HUES48 (cell line): ENCODE data around the gene GTF2IRD2.
"Not testable (repeated sequence)": the region's sequence is repeated elsewhere in the genome, so short reads cannot be mapped to it uniquely, and the experiment has no call there.

Experiments
- H3K27ac ChIP-seq: one replicate; pipeline ENCODE4 v1.7.0; 2013; ENCODE audit warnings: low read depth, low read length, inconsistent platforms
- H3K27me3 ChIP-seq: 2 replicates; pipeline ENCODE4 v1.6.1; 2013; ENCODE audit warnings: mild to moderate bottlenecking, low read length; ENCODE audit not compliant: control insufficient read depth, insufficient read depth
- H3K36me3 ChIP-seq: 2 replicates; pipeline ENCODE4 v1.6.1; 2013; ENCODE audit warnings: low read length; ENCODE audit not compliant: control insufficient read depth, insufficient read depth
- H3K4me1 ChIP-seq: 2 replicates; pipeline ENCODE4 v1.6.1; 2013; ENCODE audit warnings: mild to moderate bottlenecking, low read length; ENCODE audit not compliant: control insufficient read depth, insufficient read depth
- H3K4me3 ChIP-seq: 2 replicates; pipeline ENCODE4 v1.5.1; 2013; ENCODE audit warnings: mild to moderate bottlenecking, low read depth, low read length
- H3K9ac ChIP-seq: 2 replicates; pipeline ENCODE4 v1.6.1; 2013; ENCODE audit warnings: mild to moderate bottlenecking, low read depth, low read length, moderate library complexity
- H3K9me3 ChIP-seq: 2 replicates; pipeline ENCODE4 v1.6.1; 2013; ENCODE audit warnings: low read length; ENCODE audit not compliant: control insufficient read depth, insufficient read depth

GTF2IRD2 gene

GRCh38 chr7:74830411-74830810, 21.0 kb downstream of the GTF2IRD2 start:
- not testable (repeated sequence) for H3K27ac ChIP-seq, H3K4me3 ChIP-seq, H3K36me3 ChIP-seq, H3K9me3 ChIP-seq, H3K9ac ChIP-seq, H3K27me3 ChIP-seq, H3K4me1 ChIP-seq

GRCh38 chr7:74829959-74830358, 21.4 kb downstream of the GTF2IRD2 start:
- H3K27me3 ChIP-seq, H3K4me1 ChIP-seq, H3K36me3 ChIP-seq, H3K27ac ChIP-seq, H3K9ac ChIP-seq, H3K9me3 ChIP-seq, H3K4me3 ChIP-seq: not testable (repeated sequence)

- H3K9ac ChIP-seq, H3K4me3 ChIP-seq, H3K27ac ChIP-seq, H3K9me3 ChIP-seq, H3K36me3 ChIP-seq, H3K4me1 ChIP-seq, H3K27me3 ChIP-seq: not testable (repeated sequence)
Measured at GRCh38 chr7:74821259-74821658, 30.1 kb downstream of the GTF2IRD2 start.

- H3K27ac ChIP-seq, H3K27me3 ChIP-seq, H3K4me3 ChIP-seq, H3K4me1 ChIP-seq, H3K36me3 ChIP-seq, H3K9me3 ChIP-seq, H3K9ac ChIP-seq: not testable (repeated sequence)
Measured at GRCh38 chr7:74820146-74820805, 31.1 kb downstream of the GTF2IRD2 start.

GRCh38 chr7:74815882-74816281, 35.5 kb downstream of the GTF2IRD2 start:
- H3K27ac ChIP-seq, H3K4me1 ChIP-seq: not testable (repeated sequence)

GRCh38 chr7:74798644-74799043, 52.8 kb downstream of the GTF2IRD2 start:
- not testable (repeated sequence) for H3K4me3 ChIP-seq, H3K27ac ChIP-seq, H3K9ac ChIP-seq, H3K36me3 ChIP-seq, H3K9me3 ChIP-seq, H3K27me3 ChIP-seq, H3K4me1 ChIP-seq

More at GRCh38 chr7:74815882-74816281, 35.5 kb downstream of the GTF2IRD2 start:
- H3K36me3 ChIP-seq, H3K9me3 ChIP-seq, H3K4me3 ChIP-seq, H3K27me3 ChIP-seq, H3K9ac ChIP-seq: not testable (repeated sequence)

GRCh38 chr7:74797848-74798622, 53.4 kb downstream of the GTF2IRD2 start:
- H3K9me3 ChIP-seq, H3K27ac ChIP-seq, H3K4me3 ChIP-seq, H3K27me3 ChIP-seq, H3K4me1 ChIP-seq, H3K36me3 ChIP-seq, H3K9ac ChIP-seq: not testable (repeated sequence)

GRCh38 chr7:74789200-74789736, 62.1 kb downstream of the GTF2IRD2 start:
- not testable (repeated sequence) for H3K4me1 ChIP-seq, H3K9ac ChIP-seq, H3K9me3 ChIP-seq, H3K36me3 ChIP-seq, H3K27ac ChIP-seq, H3K4me3 ChIP-seq, H3K27me3 ChIP-seq

- H3K4me1 ChIP-seq, H3K9ac ChIP-seq, H3K4me3 ChIP-seq, H3K9me3 ChIP-seq, H3K36me3 ChIP-seq, H3K27me3 ChIP-seq, H3K27ac ChIP-seq: not testable (repeated sequence)
Measured at GRCh38 chr7:74788369-74789150, 62.8 kb downstream of the GTF2IRD2 start.

- not testable (repeated sequence) for H3K9ac ChIP-seq, H3K9me3 ChIP-seq, H3K36me3 ChIP-seq, H3K4me3 ChIP-seq, H3K27ac ChIP-seq, H3K27me3 ChIP-seq, H3K4me1 ChIP-seq
Measured at GRCh38 chr7:74783595-74783994, 67.8 kb downstream of the GTF2IRD2 start.

GRCh38 chr7:74781746-74782145, 69.7 kb downstream of the GTF2IRD2 start:
- H3K36me3 ChIP-seq, H3K27me3 ChIP-seq, H3K9me3 ChIP-seq, H3K27ac ChIP-seq, H3K4me1 ChIP-seq, H3K9ac ChIP-seq, H3K4me3 ChIP-seq: not testable (repeated sequence)
